ENCODE data around the gene PTPRG.

The PTPRG gene

GRCh38 chr3:61967019-61967418 lies 405.6 kb downstream of the PTPRG start:
- H3K27ac Mint-ChIP-seq = no peak overlapping the region
- no peaks in the 10 kb centered on the region for H3K36me3 Mint-ChIP-seq (ENCODE audit: insufficient read depth)

GRCh38 chr3:61967937-61968336 lies 406.6 kb downstream of the PTPRG start:
- ATAC-seq (replicated peaks) = no peak
- Mint-ChIP-seq H3K9me3 (peaks cover 9 to 13% of the 10 kb centered on the region in 2 donors), H3K36me3 (ENCODE audit: insufficient read depth) (no peaks in the 10 kb centered on the region), H3K27ac (no peak overlapping the region), H3K4me1 (ENCODE audit: low read depth in 2 of 2) (no peaks in the 10 kb centered on the region), H3K27me3 (no peaks in the 10 kb centered on the region), H3K4me3 (no peak overlapping the region)
- no peak for DNase-seq

More at GRCh38 chr3:61967019-61967418, 405.6 kb downstream of the PTPRG start:
- DNase-seq (no peak), ATAC-seq (replicated peaks) (no peak)
- no peaks in the 10 kb centered on the region for H3K27me3 Mint-ChIP-seq
- H3K4me1 Mint-ChIP-seq (ENCODE audit: low read depth in 2 of 2) = no peaks in the 10 kb centered on the region
- no peak overlapping the region for H3K4me3 Mint-ChIP-seq
- peaks cover 8 to 11% of the 10 kb centered on the region in 2 donors for H3K9me3 Mint-ChIP-seq

GRCh38 chr3:61974662-61975061 lies 413.3 kb downstream of the PTPRG start:
- ATAC-seq (replicated peaks) = no peak
- no peak for DNase-seq
- Mint-ChIP-seq H3K27ac (no peak overlapping the region), H3K4me3 (no peak overlapping the region), H3K9me3 (peaks cover 5 to 9% of the 10 kb centered on the region in 2 donors), H3K4me1 (ENCODE audit: low read depth in 2 of 2) (no peaks in the 10 kb centered on the region), H3K27me3 (no peaks in the 10 kb centered on the region), H3K36me3 (ENCODE audit: insufficient read depth) (no peaks in the 10 kb centered on the region)

- H3K36me3 Mint-ChIP-seq (ENCODE audit: insufficient read depth) = no peaks in the 10 kb centered on the region
- no peak overlapping the region for H3K27ac Mint-ChIP-seq
- ATAC-seq (replicated peaks) (no peak), DNase-seq (no peak)
- no peaks in the 10 kb centered on the region for H3K4me1 Mint-ChIP-seq (ENCODE audit: low read depth in 2 of 2)
- peaks cover 5 to 9% of the 10 kb centered on the region in 2 donors for H3K9me3 Mint-ChIP-seq
- H3K4me3 Mint-ChIP-seq = no peak overlapping the region
- no peaks in the 10 kb centered on the region for H3K27me3 Mint-ChIP-seq
Measured at GRCh38 chr3:61975199-61975598, 413.8 kb downstream of the PTPRG start.

GRCh38 chr3:61975936-61976335 lies 414.6 kb downstream of the PTPRG start:
- DNase-seq = no peak
- no peaks in the 10 kb centered on the region for H3K36me3 Mint-ChIP-seq (ENCODE audit: insufficient read depth)
- no peak overlapping the region for H3K4me3 Mint-ChIP-seq
- peaks cover 5 to 9% of the 10 kb centered on the region in 2 donors for H3K9me3 Mint-ChIP-seq
- no peaks in the 10 kb centered on the region for H3K4me1 Mint-ChIP-seq (ENCODE audit: low read depth in 2 of 2)
- H3K27me3 Mint-ChIP-seq = no peaks in the 10 kb centered on the region
- no peak overlapping the region for H3K27ac Mint-ChIP-seq
- no peak for ATAC-seq (replicated peaks)

GRCh38 chr3:61978460-61979419 lies 417.4 kb downstream of the PTPRG start:
- no peak for DNase-seq
- H3K4me3 Mint-ChIP-seq = no peak overlapping the region
- H3K9me3 Mint-ChIP-seq = peaks cover 0 to 3% of the 10 kb centered on the region in 2 donors
- no peak overlapping the region for H3K27ac Mint-ChIP-seq
- no peaks in the 10 kb centered on the region for H3K36me3 Mint-ChIP-seq (ENCODE audit: insufficient read depth)
- no peaks in the 10 kb centered on the region for H3K4me1 Mint-ChIP-seq (ENCODE audit: low read depth in 2 of 2)
- H3K27me3 Mint-ChIP-seq = no peaks in the 10 kb centered on the region
- no peak for ATAC-seq (replicated peaks)

GRCh38 chr3:61979638-61980037 lies 418.3 kb downstream of the PTPRG start:
- Mint-ChIP-seq H3K27ac (no peak overlapping the region), H3K36me3 (ENCODE audit: insufficient read depth) (no peaks in the 10 kb centered on the region), H3K9me3 (peaks cover 0 to 3% of the 10 kb centered on the region in 2 donors), H3K27me3 (no peaks in the 10 kb centered on the region), H3K4me1 (ENCODE audit: low read depth in 2 of 2) (no peaks in the 10 kb centered on the region), H3K4me3 (no peak overlapping the region)
- no peak for ATAC-seq (replicated peaks)
- no peak for DNase-seq

- DNase-seq = no peak
- ATAC-seq (replicated peaks) = no peak
- H3K4me1 Mint-ChIP-seq (ENCODE audit: low read depth in 2 of 2) = no peaks in the 10 kb centered on the region
- H3K27me3 Mint-ChIP-seq = no peaks in the 10 kb centered on the region
- H3K4me3 Mint-ChIP-seq = no peak overlapping the region
- no peaks in the 10 kb centered on the region for H3K36me3 Mint-ChIP-seq (ENCODE audit: insufficient read depth)
- H3K27ac Mint-ChIP-seq = no peak overlapping the region
- peaks cover 0 to 3% of the 10 kb centered on the region in 2 donors for H3K9me3 Mint-ChIP-seq
Measured at GRCh38 chr3:61980041-61980440, 418.7 kb downstream of the PTPRG start.

- Mint-ChIP-seq H3K27me3 (no peaks in the 10 kb centered on the region), H3K4me1 (ENCODE audit: low read depth in 2 of 2) (no peaks in the 10 kb centered on the region), H3K9me3 (peaks cover 0 to 3% of the 10 kb centered on the region in 2 donors), H3K36me3 (ENCODE audit: insufficient read depth) (no peaks in the 10 kb centered on the region), H3K27ac (no peak overlapping the region), H3K4me3 (no peak overlapping the region)
- no peak for ATAC-seq (replicated peaks)
- DNase-seq = no peak
Measured at GRCh38 chr3:61981060-61981459, 419.7 kb downstream of the PTPRG start.

GRCh38 chr3:61983479-61983878 lies 422.1 kb downstream of the PTPRG start:
- no peak for ATAC-seq (replicated peaks)
- Mint-ChIP-seq H3K4me1 (ENCODE audit: low read depth in 2 of 2) (no peaks in the 10 kb centered on the region), H3K27me3 (no peaks in the 10 kb centered on the region), H3K27ac (no peak overlapping the region), H3K36me3 (ENCODE audit: insufficient read depth) (no peaks in the 10 kb centered on the region), H3K4me3 (no peak overlapping the region), H3K9me3 (peaks cover 0 to 3% of the 10 kb centered on the region in 2 donors)
- no peak for DNase-seq

- Mint-ChIP-seq H3K27me3 (no peaks in the 10 kb centered on the region), H3K36me3 (ENCODE audit: insufficient read depth) (no peaks in the 10 kb centered on the region), H3K9me3 (peaks cover 0 to 2% of the 10 kb centered on the region in 2 donors), H3K4me1 (ENCODE audit: low read depth in 2 of 2) (no peaks in the 10 kb centered on the region), H3K27ac (no peak overlapping the region), H3K4me3 (no peak overlapping the region)
- no peak for ATAC-seq (replicated peaks)
- DNase-seq = no peak
Measured at GRCh38 chr3:61985020-61985419, 423.6 kb downstream of the PTPRG start.

GRCh38 chr3:61986473-61986872 lies 425.1 kb downstream of the PTPRG start:
- no peak for ATAC-seq (replicated peaks)
- Mint-ChIP-seq H3K27me3 (no peaks in the 10 kb centered on the region), H3K4me1 (ENCODE audit: low read depth in 2 of 2) (no peaks in the 10 kb centered on the region), H3K9me3 (no peaks in the 10 kb centered on the region), H3K27ac (no peak overlapping the region), H3K36me3 (ENCODE audit: insufficient read depth) (no peaks in the 10 kb centered on the region), H3K4me3 (no peak overlapping the region)
- DNase-seq = no peak

- DNase-seq (no peak), ATAC-seq (replicated peaks) (no peak)
- H3K4me3 Mint-ChIP-seq = no peak overlapping the region
- H3K27ac Mint-ChIP-seq = no peak overlapping the region
- no peaks in the 10 kb centered on the region for H3K4me1 Mint-ChIP-seq (ENCODE audit: low read depth in 2 of 2)
- no peaks in the 10 kb centered on the region for H3K9me3 Mint-ChIP-seq
- H3K36me3 Mint-ChIP-seq (ENCODE audit: insufficient read depth) = no peaks in the 10 kb centered on the region
- H3K27me3 Mint-ChIP-seq = no peaks in the 10 kb centered on the region
Measured at GRCh38 chr3:61989681-61990080, 428.3 kb downstream of the PTPRG start.

GRCh38 chr3:61990327-61991027 lies 429.1 kb downstream of the PTPRG start:
- Mint-ChIP-seq H3K36me3 (ENCODE audit: insufficient read depth) (no peaks in the 10 kb centered on the region), H3K4me3 (no peak overlapping the region), H3K9me3 (no peaks in the 10 kb centered on the region), H3K4me1 (ENCODE audit: low read depth in 2 of 2) (no peaks in the 10 kb centered on the region), H3K27me3 (no peaks in the 10 kb centered on the region), H3K27ac (no peak overlapping the region)
- no peak for ATAC-seq (replicated peaks)
- DNase-seq = no peak

All from effector memory CD8-positive, alpha-beta T cell (primary cell).